Measurements from ENCODE around the gene PRKD2.

DNA sequence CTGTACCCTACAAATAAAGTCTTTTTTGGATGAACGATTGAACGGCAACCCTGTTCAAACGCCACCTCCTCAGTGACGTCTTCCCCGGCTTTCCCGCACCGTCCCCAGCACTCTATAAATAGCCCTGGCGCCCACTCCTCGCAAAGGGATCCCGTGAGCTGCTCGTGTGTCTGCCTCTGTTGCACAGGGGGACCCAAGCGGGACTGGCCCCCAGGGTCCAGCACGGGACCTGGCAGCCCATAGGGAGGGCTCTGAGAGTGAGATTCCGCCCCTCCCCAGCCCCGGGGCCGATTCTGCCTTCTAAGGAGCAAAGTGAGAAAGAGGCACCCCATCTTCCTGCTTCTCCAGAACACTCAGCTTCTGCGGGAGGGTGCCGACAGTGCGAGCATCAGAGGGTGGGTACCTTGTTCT, 20.9 kb upstream of the PRKD2 start:
- TF ChIP-seq, protein P1, sequence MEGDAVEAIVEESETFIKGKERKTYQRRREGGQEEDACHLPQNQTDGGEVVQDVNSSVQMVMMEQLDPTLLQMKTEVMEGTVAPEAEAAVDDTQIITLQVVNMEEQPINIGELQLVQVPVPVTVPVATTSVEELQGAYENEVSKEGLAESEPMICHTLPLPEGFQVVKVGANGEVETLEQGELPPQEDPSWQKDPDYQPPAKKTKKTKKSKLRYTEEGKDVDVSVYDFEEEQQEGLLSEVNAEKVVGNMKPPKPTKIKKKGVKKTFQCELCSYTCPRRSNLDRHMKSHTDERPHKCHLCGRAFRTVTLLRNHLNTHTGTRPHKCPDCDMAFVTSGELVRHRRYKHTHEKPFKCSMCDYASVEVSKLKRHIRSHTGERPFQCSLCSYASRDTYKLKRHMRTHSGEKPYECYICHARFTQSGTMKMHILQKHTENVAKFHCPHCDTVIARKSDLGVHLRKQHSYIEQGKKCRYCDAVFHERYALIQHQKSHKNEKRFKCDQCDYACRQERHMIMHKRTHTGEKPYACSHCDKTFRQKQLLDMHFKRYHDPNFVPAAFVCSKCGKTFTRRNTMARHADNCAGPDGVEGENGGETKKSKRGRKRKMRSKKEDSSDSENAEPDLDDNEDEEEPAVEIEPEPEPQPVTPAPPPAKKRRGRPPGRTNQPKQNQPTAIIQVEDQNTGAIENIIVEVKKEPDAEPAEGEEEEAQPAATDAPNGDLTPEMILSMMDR (IDR thresholded peaks at IDR 0.05), result no peak
- no peak for TF ChIP-seq POLR2A (IDR thresholded peaks at IDR 0.05)

All from adrenal gland (tissue), 5 donors.